B cell (primary cell): ENCODE measurements around the gene MAP4K2. TPM values are rescaled to one million over a fixed set of nuclear protein-coding genes. Genes with fewer than 3 reads are reported as not detected.

ENCODE experiments used
- ATAC-seq: fragments of 200-7000 bp; cut with Tn5 transposase; one replicate; pipeline ENCODE4 v1.10.0; 2021; ENCODE audit warnings: low read depth, mild to moderate bottlenecking, moderate number of reproducible peaks, moderate library complexity
- CTCF ChIA-PET: fragments of 350-600 bp; sonication (Branson Sonifier 250); formaldehyde crosslinking; loops from one replicate; lab custom pipeline; 2021; ENCODE audit warnings: antibody characterized with exemption, inconsistent platforms; lab: Charles Lee
- POLR2A ChIA-PET: fragments of 350-600 bp; sonication (Branson Sonifier 250); formaldehyde crosslinking; loops from one replicate; lab custom pipeline; 2021; ENCODE audit warnings: antibody characterized with exemption; lab: Charles Lee
- DNase-seq: peaks from one replicate; pipeline ENCODE4 v3.0.0; 2013
- H2AFZ ChIP-seq: 2 replicates; pipeline ENCODE4 v1.6.1; 2012; ENCODE audit warnings: mild to moderate bottlenecking, low read depth, low read length; ENCODE audit not compliant: insufficient read depth, poor library complexity, severe bottlenecking
- H3K27ac ChIP-seq, 2 donors: 1 replicate in 1 of 2; 2 replicates in 1 of 2; pipeline ENCODE4 v1.5.1; 2012 to 2013; ENCODE audit warnings: low read length in 2 of 2, mild to moderate bottlenecking in 2 of 2, moderate library complexity in 1 of 2
- H3K27me3 ChIP-seq, 4 experiments: fragments of 200-600 bp in 1 of 4; sonication (generic) in 1 of 4; replicated peaks in 1 of 4; 1 replicate in 2 of 4; 2 replicates in 2 of 4; pipeline versions ENCODE4 v1.6.1 to v1.7.0; 2013 to 2016; ENCODE audit warnings: low read length in 3 of 4, mild to moderate bottlenecking in 2 of 4, mixed read lengths in 1 of 4, moderate library complexity in 1 of 4; ENCODE audit not compliant: insufficient read depth in 4 of 4, control insufficient read depth in 3 of 4; ENCODE audit errors: control extremely low read depth in 1 of 4
- H3K36me3 ChIP-seq, 2 experiments: replicated peaks in 1 of 2; 1 replicate in 1 of 2; 2 replicates in 1 of 2; pipeline versions ENCODE4 v1.6.1 to v1.7.1; 2013; ENCODE audit warnings: low read length in 1 of 2; ENCODE audit not compliant: insufficient read depth in 2 of 2, control insufficient read depth in 1 of 2; ENCODE audit errors: control extremely low read depth in 1 of 2, extremely low read depth in 1 of 2
- H3K4me1 ChIP-seq, 2 donors: fragments of 200-600 bp in 1 of 2; sonication (generic) in 1 of 2; 1 replicate in 1 of 2; 2 replicates in 1 of 2; pipeline versions ENCODE4 v1.5.1 to v1.6.1; 2013 to 2017; ENCODE audit warnings: low read length in 2 of 2; ENCODE audit not compliant: control insufficient read depth in 2 of 2, insufficient read depth in 2 of 2
- H3K4me2 ChIP-seq: replicated peaks from 2 replicates; pipeline ENCODE3; 2012; ENCODE audit warnings: mild to moderate bottlenecking, low read depth, low read length; ENCODE audit not compliant: poor library complexity, severe bottlenecking
- H3K4me3 ChIP-seq, 5 experiments: fragments of 200-600 bp in 1 of 5; sonication (generic) in 1 of 5; 1 replicate in 3 of 5; 2 replicates in 2 of 5; pipeline versions ENCODE4 v1.5.1 to v1.7.0; 2011 to 2016; ENCODE audit warnings: low read length in 4 of 5, mild to moderate bottlenecking in 4 of 5, low read depth in 2 of 5, control low read depth in 1 of 5, moderate library complexity in 1 of 5; ENCODE audit not compliant: insufficient read depth in 1 of 5; ENCODE audit errors: control extremely low read depth in 1 of 5, extremely low read depth in 1 of 5
- H3K79me2 ChIP-seq: fragments of 200-600 bp; sonication (generic); one replicate; pipeline ENCODE4 v1.6.0; 2016; ENCODE audit warnings: low read length; ENCODE audit not compliant: control insufficient read depth, insufficient read depth
- H3K9ac ChIP-seq: fragments of 200-600 bp; sonication (generic); 2 replicates; pipeline ENCODE4 v1.6.1; 2017; ENCODE audit warnings: mild to moderate bottlenecking, low read length, moderate library complexity
- H3K9me3 ChIP-seq, 3 donors: one replicate each; pipeline versions ENCODE4 v1.6.1 to v1.7.1; 2013; ENCODE audit warnings: low read length in 2 of 3; ENCODE audit not compliant: control insufficient read depth in 2 of 3, insufficient read depth in 1 of 3; ENCODE audit errors: control extremely low read depth in 1 of 3
- H4K20me1 ChIP-seq: 2 replicates; pipeline ENCODE4 v1.6.0; 2012; ENCODE audit warnings: mild to moderate bottlenecking, low read length; ENCODE audit not compliant: insufficient read depth, control insufficient read depth, poor library complexity, severe bottlenecking
- H3K27ac Mint-ChIP-seq: one replicate; pipeline ENCODE4 v1.8.0; 2021; ENCODE audit warnings: mixed read lengths
- H3K27me3 Mint-ChIP-seq: one replicate; pipeline ENCODE4 v1.8.0; 2021; ENCODE audit warnings: mixed read lengths
- H3K4me1 Mint-ChIP-seq: one replicate; pipeline ENCODE4 v1.8.0; 2021; ENCODE audit warnings: mixed read lengths
- H3K4me3 Mint-ChIP-seq: one replicate; pipeline ENCODE4 v1.8.0; 2021; ENCODE audit warnings: mixed read lengths
- H3K9me3 Mint-ChIP-seq: one replicate; pipeline ENCODE4 v1.8.0; 2022; ENCODE audit warnings: mixed read lengths; ENCODE audit not compliant: insufficient read depth
- EZH2 ChIP-seq: IDR thresholded peaks from 2 replicates; pipeline ENCODE4 v1.6.1; 2012; ENCODE audit warnings: borderline replicate concordance, low read depth, mild to moderate bottlenecking, moderate library complexity, low read length; ENCODE audit not compliant: insufficient read depth, poor library complexity, severe bottlenecking
- WGBS: methylation state at CpG from one replicate; pipeline ENCODE4 v1.1.5; 2013; ENCODE audit warnings: missing lambda C conversion rate; ENCODE audit not compliant: insufficient coverage; 5-methylcytosine and 5-hydroxymethylcytosine counted together
- intact Hi-C: fragments of 100-400 bp; cut with micrococcal nuclease; formaldehyde crosslinking; loops from one replicate; pipeline ENCODE4 v1.10.0; 2022
- polyA plus RNA-seq: library from polyadenylated mRNA; depleted of rRNA; stranded (reverse); fragments of >200 nt; gene quantifications from 2 replicates; pipeline ENCODE4 v1.2.3, GENCODE V29; 2012
- total RNA-seq, 2 donors: library from RNA; stranded (reverse); fragments of 120-200 nt in 1 of 2; gene quantifications; 1 replicate in 1 of 2; 2 replicates in 1 of 2; pipeline versions ENCODE4 v1.2.3 to v1.2.4, GENCODE V29; 2013 to 2022
- TF ChIP-seq, protein P1 (sequence below): fragments of 200-600 bp; IDR thresholded peaks from one replicate; pipeline ENCODE4 v1.8.0; 2022; ENCODE audit warnings: antibody characterized with exemption, mild to moderate bottlenecking

Gene MAP4K2
- total and polyA plus RNA-seq, 2 donors (not counting 1 experiment from before 2014, with no cell fraction given), result 118 to 163 TPM

DNA sequence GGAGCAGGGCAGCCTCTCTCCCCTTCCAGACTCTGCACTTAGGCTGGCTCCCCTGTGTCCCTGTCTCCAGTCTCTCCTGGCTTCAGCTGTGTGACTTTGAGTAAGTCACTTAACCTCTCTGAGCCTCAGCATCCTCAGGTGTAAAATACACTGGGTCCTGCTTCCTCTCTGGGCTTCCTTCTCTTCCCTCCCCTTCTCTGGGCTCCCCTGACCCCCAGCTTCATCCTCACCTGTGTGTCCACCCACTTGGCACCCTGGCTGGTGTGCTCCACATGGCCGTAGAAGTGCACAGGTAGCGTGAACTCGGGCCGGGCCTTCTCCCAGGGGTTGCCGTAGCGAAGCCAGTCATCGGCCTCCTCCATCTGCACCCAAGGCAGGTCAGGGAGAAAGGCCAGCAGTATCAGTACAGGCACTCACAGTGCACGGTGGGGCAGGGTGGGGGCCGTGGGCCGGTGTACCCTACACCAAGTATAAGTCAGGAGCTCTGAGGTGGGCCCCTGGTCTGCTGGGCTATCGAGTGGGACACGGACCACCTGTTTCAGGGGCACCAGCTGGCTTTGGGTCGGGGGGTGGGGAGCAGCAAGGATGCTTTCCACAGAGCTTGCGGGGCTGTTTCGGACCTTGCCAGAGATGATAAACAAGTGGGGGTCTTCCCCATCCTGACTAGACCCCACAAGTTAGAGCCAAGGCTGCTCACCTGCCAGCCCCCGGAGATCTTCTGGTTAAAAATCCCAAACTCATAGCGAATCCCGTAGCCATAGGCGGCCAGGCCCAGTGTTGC is 45.3 kb downstream of the MAP4K2 start:
- ATAC-seq (no peak), DNase-seq (no peak)
- WGBS, result 97% methylated on average over 13 of the region's 19 CpGs
- Histone ChIP-seq H3K9ac (no peak overlapping the region), H3K27me3 (no peaks in the 10 kb centered on the region), H3K4me2 (no peak overlapping the region), H3K36me3 (peaks cover 0 to 26% of the 10 kb centered on the region in 2 experiments), H2AFZ (no peak overlapping the region), H3K79me2 (peaks cover 81% of the 10 kb centered on the region), H3K27ac (no peak overlapping the region), H4K20me1 (no peaks in the 10 kb centered on the region), H3K4me3 (no peak overlapping the region), H3K4me1 (peaks cover 31 to 46% of the 10 kb centered on the region in 2 donors), H3K9me3 (no peaks in the 10 kb centered on the region)
- ChIA-PET POLR2A (interaction anchor here (8.8 kb wide), 1 partner anchor 12 kb away, joined by 175 read pairs; the partner anchor contains the start of gene RASGRP2), CTCF (interaction anchor here (2.0 kb wide), 1 partner anchor 11 kb away, joined by 5 read pairs; no protein-coding TSS in a partner anchor)
- no peak overlapping the region for H3K4me3 Mint-ChIP-seq
- TF ChIP-seq EZH2, result no peak
- TF ChIP-seq, protein P1, sequence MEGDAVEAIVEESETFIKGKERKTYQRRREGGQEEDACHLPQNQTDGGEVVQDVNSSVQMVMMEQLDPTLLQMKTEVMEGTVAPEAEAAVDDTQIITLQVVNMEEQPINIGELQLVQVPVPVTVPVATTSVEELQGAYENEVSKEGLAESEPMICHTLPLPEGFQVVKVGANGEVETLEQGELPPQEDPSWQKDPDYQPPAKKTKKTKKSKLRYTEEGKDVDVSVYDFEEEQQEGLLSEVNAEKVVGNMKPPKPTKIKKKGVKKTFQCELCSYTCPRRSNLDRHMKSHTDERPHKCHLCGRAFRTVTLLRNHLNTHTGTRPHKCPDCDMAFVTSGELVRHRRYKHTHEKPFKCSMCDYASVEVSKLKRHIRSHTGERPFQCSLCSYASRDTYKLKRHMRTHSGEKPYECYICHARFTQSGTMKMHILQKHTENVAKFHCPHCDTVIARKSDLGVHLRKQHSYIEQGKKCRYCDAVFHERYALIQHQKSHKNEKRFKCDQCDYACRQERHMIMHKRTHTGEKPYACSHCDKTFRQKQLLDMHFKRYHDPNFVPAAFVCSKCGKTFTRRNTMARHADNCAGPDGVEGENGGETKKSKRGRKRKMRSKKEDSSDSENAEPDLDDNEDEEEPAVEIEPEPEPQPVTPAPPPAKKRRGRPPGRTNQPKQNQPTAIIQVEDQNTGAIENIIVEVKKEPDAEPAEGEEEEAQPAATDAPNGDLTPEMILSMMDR, result no peak
- peaks cover 42% of the 10 kb centered on the region for H3K4me1 Mint-ChIP-seq
- H3K27me3 Mint-ChIP-seq, result no peaks in the 10 kb centered on the region
- H3K9me3 Mint-ChIP-seq, result no peaks in the 10 kb centered on the region
- intact Hi-C loops, result no loop called here
- H3K27ac Mint-ChIP-seq, result peak overlapping the region; percentile 67
